Measurements from ENCODE around the gene FAM162A.
"Not testable (repeated sequence)": the region's sequence is repeated elsewhere in the genome, so short reads cannot be mapped to it uniquely, and the experiment has no call there.

Gene FAM162A

GRCh38 chr3:122430371-122430770 is 46.4 kb downstream of the FAM162A start (continued):
- TF ChIP-seq ARNTL (CRISPR knock-in tag; IDR thresholded peaks at IDR 0.05; ENCODE audit: borderline replicate concordance, low read depth) (no peak), PPARA (CRISPR knock-in tag; IDR thresholded peaks at IDR 0.05; ENCODE audit: borderline replicate concordance) (no peak), POU6F1 (CRISPR knock-in tag; IDR thresholded peaks at IDR 0.05; ENCODE audit: borderline replicate concordance, low read depth) (no peak), ESRRG (CRISPR knock-in tag; IDR thresholded peaks at IDR 0.05) (no peak), CSRNP3 (CRISPR knock-in tag; IDR thresholded peaks at IDR 0.05) (no peak), BACH2 (CRISPR knock-in tag; IDR thresholded peaks at IDR 0.05; ENCODE audit: borderline replicate concordance) (no peak)

- ATAC-seq, result no peak
- no peak for TF ChIP-seq ARNTL (CRISPR knock-in tag; IDR thresholded peaks at IDR 0.05; ENCODE audit: borderline replicate concordance, low read depth)
- no peak for TF ChIP-seq ZC3H10 (CRISPR knock-in tag; IDR thresholded peaks at IDR 0.05)
- no peak for TF ChIP-seq BACH2 (CRISPR knock-in tag; IDR thresholded peaks at IDR 0.05; ENCODE audit: borderline replicate concordance)
- TF ChIP-seq CSRNP3 (CRISPR knock-in tag; IDR thresholded peaks at IDR 0.05), result no peak
- TF ChIP-seq GLIS3 (CRISPR knock-in tag; IDR thresholded peaks at IDR 0.05), result no peak
- TF ChIP-seq ZNF565 (CRISPR knock-in tag; conservative IDR thresholded peaks at IDR 0.05; ENCODE audit: low read depth), result no peak
- no peak for TF ChIP-seq RARB (CRISPR knock-in tag; IDR thresholded peaks at IDR 0.05)
- no peak for TF ChIP-seq OSR1 (CRISPR knock-in tag; IDR thresholded peaks at IDR 0.05)
- TF ChIP-seq PATZ1 (CRISPR knock-in tag; IDR thresholded peaks at IDR 0.05; ENCODE audit: borderline replicate concordance), result no peak
- TF ChIP-seq ESRRG (CRISPR knock-in tag; IDR thresholded peaks at IDR 0.05), result no peak
- TF ChIP-seq ZFP30 (CRISPR knock-in tag; IDR thresholded peaks at IDR 0.05), result no peak
- TF ChIP-seq ZNF70 (CRISPR knock-in tag; IDR thresholded peaks at IDR 0.05), result no peak
- no peak for TF ChIP-seq TOX (CRISPR knock-in tag; IDR thresholded peaks at IDR 0.05; ENCODE audit: borderline replicate concordance)
- no peak for TF ChIP-seq PPARA (CRISPR knock-in tag; IDR thresholded peaks at IDR 0.05; ENCODE audit: borderline replicate concordance)
- no peak for TF ChIP-seq SNAI2 (CRISPR knock-in tag; IDR thresholded peaks at IDR 0.05)
- no peak for TF ChIP-seq POU6F1 (CRISPR knock-in tag; IDR thresholded peaks at IDR 0.05; ENCODE audit: borderline replicate concordance, low read depth)
- no peak for TF ChIP-seq ZFP3 (CRISPR knock-in tag; IDR thresholded peaks at IDR 0.05)
- no peak for TF ChIP-seq CREB5 (CRISPR knock-in tag; IDR thresholded peaks at IDR 0.05; ENCODE audit: low read depth)
- no peak for TF ChIP-seq ISL1 (CRISPR knock-in tag; IDR thresholded peaks at IDR 0.05)
- no peak for TF ChIP-seq TCF4 (CRISPR knock-in tag; IDR thresholded peaks at IDR 0.05; ENCODE audit: borderline replicate concordance)
Observed at GRCh38 chr3:122435950-122436349, 52.0 kb downstream of the FAM162A start.

- no peak for ATAC-seq
Observed at GRCh38 chr3:122443090-122443489, 59.1 kb downstream of the FAM162A start.

GRCh38 chr3:122443762-122444490 is 59.9 kb downstream of the FAM162A start:
- ATAC-seq, result not testable (repeated sequence)

More at GRCh38 chr3:122443090-122443489, 59.1 kb downstream of the FAM162A start:
- TF ChIP-seq ZNF70 (CRISPR knock-in tag; IDR thresholded peaks at IDR 0.05), result no peak
- no peak for TF ChIP-seq ESRRG (CRISPR knock-in tag; IDR thresholded peaks at IDR 0.05)

GRCh38 chr3:122444491-122444887 is 60.5 kb downstream of the FAM162A start:
- not testable (repeated sequence) for ATAC-seq
